ENCODE results near the gene MTMR10.

Gene MTMR10

GRCh38 chr15:30921781-30922479, 69.5 kb downstream of the MTMR10 start:
- peak; percentile 4 for DNase-seq (ENCODE audit: low spot score)

DNA sequence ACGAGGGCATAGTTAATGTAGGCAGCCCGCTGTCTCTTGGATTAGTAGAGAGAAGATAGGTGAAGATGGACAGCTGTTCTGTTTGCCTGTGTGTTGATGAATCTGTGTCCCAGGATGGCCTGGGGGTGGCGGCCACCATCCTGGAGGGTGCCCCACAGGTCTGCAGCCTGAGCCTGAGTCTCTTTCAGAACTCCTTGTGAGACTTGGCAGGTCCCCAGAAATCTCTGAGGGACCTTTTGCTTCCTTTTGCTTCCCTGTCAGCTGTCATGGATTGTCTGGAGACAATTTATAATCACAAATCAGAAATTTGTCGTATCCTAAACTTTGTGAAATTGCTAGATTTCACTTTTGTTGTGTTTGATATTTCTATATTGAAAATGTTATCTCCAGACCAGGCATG, 70.3 kb downstream of the MTMR10 start:
- DNase-seq (ENCODE audit: low spot score), result no peak
- FAIRE-seq, result no peak

More at GRCh38 chr15:30921781-30922479, 69.5 kb downstream of the MTMR10 start:
- peak; percentile 71 for FAIRE-seq

- DNase-seq (ENCODE audit: low spot score), result no peak
Measured at GRCh38 chr15:30919877-30920550, 71.4 kb downstream of the MTMR10 start.

GRCh38 chr15:30918366-30918765, 73.1 kb downstream of the MTMR10 start:
- no peak for FAIRE-seq

More at GRCh38 chr15:30919877-30920550, 71.4 kb downstream of the MTMR10 start:
- FAIRE-seq, result no peak

GRCh38 chr15:30917675-30918074, 73.8 kb downstream of the MTMR10 start:
- DNase-seq (ENCODE audit: low spot score) (no peak), FAIRE-seq (no peak)

More at GRCh38 chr15:30918366-30918765, 73.1 kb downstream of the MTMR10 start:
- DNase-seq (ENCODE audit: low spot score), result no peak

DNA sequence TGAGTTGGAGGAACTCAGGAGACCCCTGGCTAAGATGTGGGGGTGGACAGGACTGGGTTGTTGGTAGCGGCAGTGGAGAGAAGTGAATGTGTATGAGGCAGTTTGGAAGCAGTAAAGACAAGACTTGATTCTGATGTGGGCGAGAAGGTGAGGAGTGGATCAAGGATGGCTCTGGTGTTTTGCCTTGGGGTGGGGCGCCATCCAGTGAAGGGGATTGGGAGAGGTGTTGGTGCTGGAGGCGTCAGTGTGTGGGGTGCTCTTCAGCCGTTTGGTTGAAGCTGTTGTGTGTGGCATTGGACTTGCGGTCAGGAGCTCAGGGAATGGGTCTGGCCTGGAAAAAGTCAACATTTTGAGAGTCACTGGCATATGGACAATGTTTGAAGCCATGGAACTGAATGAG, 74.4 kb downstream of the MTMR10 start:
- no peak for DNase-seq (ENCODE audit: low spot score)
- no peak for FAIRE-seq

- DNase-seq (ENCODE audit: low spot score) (no peak), FAIRE-seq (no peak)
Measured at GRCh38 chr15:30913761-30914160, 77.7 kb downstream of the MTMR10 start.

- no peak for FAIRE-seq
- DNase-seq (ENCODE audit: low spot score), result no peak
Measured at GRCh38 chr15:30906366-30906765, 85.1 kb downstream of the MTMR10 start.

GRCh38 chr15:30905821-30906220, 85.6 kb downstream of the MTMR10 start:
- FAIRE-seq (no peak), DNase-seq (ENCODE audit: low spot score) (no peak)

DNA sequence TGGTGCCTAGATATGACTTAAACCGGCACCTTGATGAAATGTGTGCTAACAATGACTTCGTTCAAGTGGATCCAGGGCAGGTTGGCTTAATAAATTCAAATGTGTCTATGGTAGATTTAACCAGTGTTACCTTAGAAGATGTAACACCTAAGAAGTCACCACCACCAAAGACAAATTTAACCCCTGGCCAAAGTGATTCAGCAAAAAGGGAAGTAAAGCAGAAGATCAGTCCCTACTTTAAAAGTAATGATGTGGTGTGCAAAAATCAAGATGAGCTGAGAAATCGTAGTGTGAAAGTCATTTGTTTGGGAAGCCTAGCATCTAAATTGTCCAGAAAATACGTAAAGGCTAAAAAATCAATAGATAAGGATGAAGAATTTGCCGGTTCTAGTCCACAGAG, 86.6 kb downstream of the MTMR10 start:
- DNase-seq (ENCODE audit: low spot score) (no peak), FAIRE-seq (no peak)

- FAIRE-seq (peak; percentile 30), DNase-seq (ENCODE audit: low spot score) (peak; percentile 82)
Measured at GRCh38 chr15:30903497-30904187, 87.8 kb downstream of the MTMR10 start, which contains the start of gene FAN1. Gene FAN1 (plus strand): TSS chr15:30903915. CDS start chr15:30904664, 749 bp downstream.

DNA sequence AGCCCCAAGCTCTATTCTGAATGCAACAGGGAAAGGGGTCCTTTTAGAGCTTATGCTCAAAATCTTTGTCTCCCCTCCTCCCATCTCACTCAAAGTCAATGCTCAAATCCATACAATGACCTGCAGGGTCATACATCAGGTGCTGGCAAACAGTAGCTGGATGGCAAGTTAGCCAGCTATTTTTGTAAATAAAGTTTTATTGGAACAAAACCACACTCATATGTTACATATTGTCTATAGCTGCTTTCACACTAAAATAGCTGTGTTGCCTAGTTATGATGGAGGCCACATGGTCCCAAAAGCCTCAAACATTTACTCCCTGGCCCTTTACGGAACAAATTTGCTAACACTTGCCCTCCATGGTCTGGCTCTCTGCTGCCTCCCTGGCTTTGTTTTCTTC, 89.5 kb downstream of the MTMR10 start:
- FAIRE-seq (no peak), DNase-seq (ENCODE audit: low spot score) (no peak)

- FAIRE-seq, result no peak
- DNase-seq (ENCODE audit: low spot score), result no peak
Measured at GRCh38 chr15:30896211-30896606, 95.2 kb downstream of the MTMR10 start.

DNA sequence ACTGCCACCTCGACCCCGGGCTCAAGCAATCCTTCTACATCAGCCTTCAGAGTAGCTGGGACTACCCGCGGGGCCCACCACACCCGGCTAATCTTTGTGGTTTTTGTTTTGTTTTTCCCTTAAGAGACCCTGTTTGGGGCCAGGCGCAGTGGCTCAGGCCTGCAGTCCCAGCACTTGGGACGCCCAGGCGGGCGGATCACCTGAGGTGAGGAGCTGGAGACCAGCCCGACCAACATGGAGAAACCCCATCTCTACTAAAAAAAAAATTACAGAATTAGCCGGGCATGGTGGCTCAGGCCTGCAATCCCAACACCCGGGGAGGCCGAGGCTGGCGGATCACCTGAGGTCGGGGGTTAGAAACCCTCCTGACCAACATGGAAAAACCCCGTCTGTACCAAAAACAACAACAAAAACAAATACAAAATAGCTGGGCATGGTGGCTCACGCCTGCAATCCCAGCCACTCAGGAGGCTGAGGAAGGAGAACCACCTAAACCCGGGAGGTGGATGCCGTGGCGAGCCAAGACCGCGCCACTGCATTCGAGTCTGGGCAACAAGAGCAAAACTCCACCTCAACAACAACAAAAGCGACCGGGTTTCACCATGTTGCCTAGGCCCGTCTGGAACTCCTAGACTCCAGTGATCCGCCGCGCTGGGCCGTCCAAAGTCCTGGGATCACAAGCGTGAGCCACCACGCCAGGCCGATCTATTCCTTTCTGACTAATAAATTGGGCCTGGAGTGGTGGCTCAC, 95.8 kb downstream of the MTMR10 start:
- no peak for FAIRE-seq
- DNase-seq (ENCODE audit: low spot score), result no peak

DNA sequence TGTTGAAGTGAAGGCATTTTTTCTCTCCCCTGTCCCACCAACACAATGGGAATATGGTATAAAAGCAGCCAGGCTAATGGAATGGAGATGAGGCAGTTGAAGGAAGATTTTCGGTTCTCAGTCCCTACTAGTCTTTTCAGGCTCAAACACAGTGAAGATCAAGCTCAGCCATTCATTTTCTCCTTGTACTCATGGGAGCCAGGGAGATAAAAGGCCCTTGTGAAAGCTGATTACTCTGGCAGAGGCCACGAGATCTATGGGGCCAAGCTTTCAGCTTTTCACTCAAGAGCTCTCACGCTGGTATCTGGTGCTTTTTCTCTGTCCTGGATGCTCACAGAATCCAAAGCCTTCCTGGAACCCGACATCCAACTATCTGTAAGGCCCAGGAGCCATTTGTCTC, 102.2 kb downstream of the MTMR10 start:
- FAIRE-seq (no peak), DNase-seq (ENCODE audit: low spot score) (no peak)
